ENCODE measurements around the gene RITA1.

The RITA1 gene

DNA sequence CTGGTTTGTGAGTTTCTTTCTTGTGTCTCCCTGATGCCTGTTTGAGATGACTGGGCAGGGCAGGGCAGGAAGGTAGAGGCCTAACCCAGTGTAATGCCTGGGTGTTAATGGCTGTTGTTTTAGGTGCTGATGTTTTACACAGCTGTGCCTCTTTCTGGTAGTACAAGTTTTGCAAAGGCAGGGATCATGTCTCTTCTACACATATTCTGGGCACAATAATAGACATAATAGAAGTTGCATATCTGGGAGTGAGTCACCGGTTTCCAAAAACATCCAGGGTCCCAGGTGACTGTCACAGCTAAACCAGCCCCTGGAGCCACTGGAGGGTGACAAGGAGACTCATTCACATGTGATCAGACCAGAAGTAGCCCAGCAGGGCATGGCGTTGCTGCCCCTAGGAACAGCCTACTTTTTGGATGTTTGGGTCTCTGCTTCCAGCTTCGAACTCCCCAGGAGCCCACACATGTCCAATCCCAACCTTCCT is 53.8 kb downstream of the RITA1 start:
- H3K4me2 ChIP-seq (ENCODE audit: low read length) = peak overlapping the region; percentile 14
- H3K9me3 ChIP-seq (ENCODE audit: control insufficient read depth, low read length) = no peaks in the 10 kb centered on the region
- no peaks in the 10 kb centered on the region for H3K79me2 ChIP-seq
- H3K27me3 ChIP-seq (ENCODE audit: control insufficient read depth, insufficient read depth, low read length) = no peaks in the 10 kb centered on the region
- no peak overlapping the region for H3K4me3 ChIP-seq (ENCODE audit: low read depth, low read length)
- H2AFZ ChIP-seq = no peak overlapping the region
- TF ChIP-seq, protein P1, sequence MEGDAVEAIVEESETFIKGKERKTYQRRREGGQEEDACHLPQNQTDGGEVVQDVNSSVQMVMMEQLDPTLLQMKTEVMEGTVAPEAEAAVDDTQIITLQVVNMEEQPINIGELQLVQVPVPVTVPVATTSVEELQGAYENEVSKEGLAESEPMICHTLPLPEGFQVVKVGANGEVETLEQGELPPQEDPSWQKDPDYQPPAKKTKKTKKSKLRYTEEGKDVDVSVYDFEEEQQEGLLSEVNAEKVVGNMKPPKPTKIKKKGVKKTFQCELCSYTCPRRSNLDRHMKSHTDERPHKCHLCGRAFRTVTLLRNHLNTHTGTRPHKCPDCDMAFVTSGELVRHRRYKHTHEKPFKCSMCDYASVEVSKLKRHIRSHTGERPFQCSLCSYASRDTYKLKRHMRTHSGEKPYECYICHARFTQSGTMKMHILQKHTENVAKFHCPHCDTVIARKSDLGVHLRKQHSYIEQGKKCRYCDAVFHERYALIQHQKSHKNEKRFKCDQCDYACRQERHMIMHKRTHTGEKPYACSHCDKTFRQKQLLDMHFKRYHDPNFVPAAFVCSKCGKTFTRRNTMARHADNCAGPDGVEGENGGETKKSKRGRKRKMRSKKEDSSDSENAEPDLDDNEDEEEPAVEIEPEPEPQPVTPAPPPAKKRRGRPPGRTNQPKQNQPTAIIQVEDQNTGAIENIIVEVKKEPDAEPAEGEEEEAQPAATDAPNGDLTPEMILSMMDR (IDR thresholded peaks at IDR 0.05) = no peak
- peaks cover 60% of the 10 kb centered on the region for H3K4me1 ChIP-seq
- no peaks in the 10 kb centered on the region for H3K36me3 ChIP-seq (ENCODE audit: control insufficient read depth, insufficient read depth, low read length)
- H3K9ac ChIP-seq = no peak overlapping the region
- peak overlapping the region; percentile 97 for H3K27ac ChIP-seq

DNA sequence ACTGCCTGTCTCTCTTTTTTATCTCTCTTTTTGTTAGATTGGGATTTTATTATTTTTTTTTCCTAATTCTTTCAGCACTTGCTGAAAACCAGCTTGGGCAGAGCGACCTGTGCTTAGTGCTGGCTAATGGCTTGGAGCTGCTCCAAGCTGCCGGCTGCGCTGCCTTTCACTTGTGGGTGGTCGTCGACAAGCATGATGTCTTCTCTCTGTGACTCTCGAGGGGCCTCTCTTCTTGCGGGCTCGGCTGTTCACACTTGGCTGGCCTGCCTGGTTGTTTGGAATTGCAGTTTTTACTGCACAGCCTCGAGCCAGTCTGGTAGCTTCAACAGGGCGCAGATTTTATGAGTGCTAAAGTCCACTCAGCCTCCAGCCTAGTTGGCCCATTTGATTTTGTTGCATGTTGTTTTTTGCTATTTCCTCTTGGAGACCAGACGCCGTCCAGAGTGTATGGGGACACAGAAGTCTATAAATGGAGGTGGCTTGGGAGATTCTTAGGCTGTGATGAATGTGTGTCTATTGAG is 54.4 kb downstream of the RITA1 start:
- Histone ChIP-seq H3K9ac (no peak overlapping the region), H3K27me3 (ENCODE audit: control insufficient read depth, insufficient read depth, low read length) (no peaks in the 10 kb centered on the region), H3K36me3 (ENCODE audit: control insufficient read depth, insufficient read depth, low read length) (no peaks in the 10 kb centered on the region), H3K27ac (peak overlapping the region; percentile 97), H3K4me2 (ENCODE audit: low read length) (peak overlapping the region; percentile 14), H3K4me1 (peaks cover 61% of the 10 kb centered on the region), H3K9me3 (ENCODE audit: control insufficient read depth, low read length) (no peaks in the 10 kb centered on the region), H3K79me2 (no peaks in the 10 kb centered on the region), H3K4me3 (ENCODE audit: low read depth, low read length) (no peak overlapping the region), H2AFZ (no peak overlapping the region)
- TF ChIP-seq, protein P1 (IDR thresholded peaks at IDR 0.05) = no peak

DNA sequence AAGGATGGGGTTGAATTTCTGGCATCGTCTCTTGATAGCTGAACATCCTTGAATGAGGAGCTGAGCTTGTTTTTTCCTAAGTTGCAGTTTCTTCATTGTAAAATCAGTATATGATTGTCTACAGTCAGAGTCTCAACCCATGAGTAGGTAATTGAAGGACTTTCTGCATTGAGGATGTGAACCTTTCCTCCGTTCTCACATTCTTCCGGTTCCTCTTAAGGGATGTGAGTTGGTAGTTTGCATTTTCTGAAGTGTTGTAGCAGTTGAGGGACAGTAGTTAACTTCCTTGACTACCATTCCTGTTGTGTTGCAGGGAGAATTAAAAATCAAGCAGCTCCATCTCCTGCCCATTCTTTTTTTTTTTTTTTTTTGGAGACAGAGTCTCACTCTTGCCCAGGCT is 54.9 kb downstream of the RITA1 start:
- Histone ChIP-seq H3K79me2 (no peaks in the 10 kb centered on the region), H3K27ac (peak overlapping the region; percentile 97), H3K9ac (no peak overlapping the region), H3K36me3 (ENCODE audit: control insufficient read depth, insufficient read depth, low read length) (no peaks in the 10 kb centered on the region), H3K4me3 (ENCODE audit: low read depth, low read length) (no peak overlapping the region), H3K4me2 (ENCODE audit: low read length) (no peak overlapping the region), H3K9me3 (ENCODE audit: control insufficient read depth, low read length) (no peaks in the 10 kb centered on the region), H2AFZ (no peak overlapping the region), H3K27me3 (ENCODE audit: control insufficient read depth, insufficient read depth, low read length) (no peaks in the 10 kb centered on the region), H3K4me1 (peaks cover 62% of the 10 kb centered on the region)
- TF ChIP-seq, protein P1 (IDR thresholded peaks at IDR 0.05) = no peak

DNA sequence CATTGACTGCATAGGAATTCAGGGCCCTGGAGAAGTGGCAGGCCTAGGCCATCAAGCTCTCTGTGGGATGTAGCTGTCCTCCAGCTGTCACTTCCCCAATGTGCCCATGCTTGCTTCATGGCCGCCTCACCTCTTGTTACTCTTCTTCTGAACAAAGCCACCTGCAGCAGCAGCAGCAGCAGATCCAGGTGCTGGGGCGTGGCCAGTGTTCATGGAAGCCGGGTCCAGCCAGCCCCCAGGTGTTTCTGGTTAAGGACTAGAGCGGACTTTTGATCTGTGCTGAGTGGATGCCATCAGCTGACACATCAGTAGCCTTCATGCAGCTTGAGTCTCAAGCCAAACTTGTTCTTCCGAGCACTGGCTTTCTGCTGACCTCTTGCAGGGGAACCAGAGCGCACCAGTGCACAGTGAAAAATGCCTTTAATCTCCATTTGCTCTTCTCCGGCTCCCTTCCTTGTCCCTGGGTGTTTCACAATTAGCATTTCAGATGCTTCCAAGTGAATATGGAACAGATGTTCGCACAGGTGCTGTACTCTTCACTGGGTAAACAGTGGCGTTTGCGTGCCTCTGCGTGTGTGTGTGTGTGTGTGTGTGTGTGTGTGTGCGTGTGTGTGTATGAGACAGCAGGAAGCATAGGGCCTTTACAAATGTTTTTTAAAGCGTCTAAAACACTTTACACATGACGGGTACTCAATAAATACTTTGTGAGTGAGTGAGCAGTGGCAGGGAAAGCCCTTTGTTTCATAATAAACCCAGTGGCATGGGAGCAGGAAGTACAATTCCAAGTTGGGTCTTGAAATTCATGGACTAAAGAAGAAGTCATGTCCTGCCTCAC is 55.9 kb downstream of the RITA1 start:
- TF ChIP-seq, protein P1 (IDR thresholded peaks at IDR 0.05) = no peak
- Histone ChIP-seq H3K9me3 (ENCODE audit: control insufficient read depth, low read length) (no peaks in the 10 kb centered on the region), H3K36me3 (ENCODE audit: control insufficient read depth, insufficient read depth, low read length) (no peaks in the 10 kb centered on the region), H3K4me3 (ENCODE audit: low read depth, low read length) (no peak overlapping the region), H3K4me1 (peaks cover 67% of the 10 kb centered on the region), H3K27ac (peak overlapping the region; percentile 97), H3K27me3 (ENCODE audit: control insufficient read depth, insufficient read depth, low read length) (no peaks in the 10 kb centered on the region), H3K9ac (no peak overlapping the region), H3K4me2 (ENCODE audit: low read length) (peak overlapping the region; percentile 58), H2AFZ (no peak overlapping the region), H3K79me2 (no peaks in the 10 kb centered on the region)
